Smooth muscle cell (in vitro differentiated cells): Measurements from ENCODE around the gene DNAH14. TPM values are rescaled to one million over a fixed set of nuclear protein-coding genes. Genes with fewer than 3 reads are reported as not detected.

Experiments used
- DNase-seq: peaks from one replicate; lab custom pipeline; 2025; ENCODE audit not compliant: unreplicated experiment; lab: John Stamatoyannopoulos, UW
- H2AFZ ChIP-seq: fragments of 200-600 bp; sonication (generic); 2 replicates; pipeline ENCODE4 v1.6.0; 2016; ENCODE audit warnings: antibody characterized with exemption, low read depth, mild to moderate bottlenecking
- H3F3A ChIP-seq: fragments of 200-600 bp; sonication (generic); 2 replicates; pipeline ENCODE4 v1.6.0; 2017; ENCODE audit warnings: antibody characterized with exemption, low read depth
- H3K27ac ChIP-seq: fragments of 200-600 bp; sonication (generic); 2 replicates; pipeline ENCODE4 v1.5.1; 2016; ENCODE audit warnings: low read depth, mild to moderate bottlenecking
- H3K27me3 ChIP-seq: fragments of 200-600 bp; sonication (generic); 2 replicates; pipeline ENCODE4 v1.6.1; 2016; ENCODE audit warnings: low read depth, mild to moderate bottlenecking
- H3K36me3 ChIP-seq: fragments of 200-600 bp; sonication (generic); 2 replicates; pipeline ENCODE4 v1.5.1; 2016; ENCODE audit warnings: low read depth
- H3K4me1 ChIP-seq: fragments of 200-600 bp; sonication (generic); 2 replicates; pipeline ENCODE4 v1.5.1; 2016; ENCODE audit warnings: low read depth
- H3K4me2 ChIP-seq: fragments of 200-600 bp; sonication (generic); 2 replicates; pipeline ENCODE4 v1.6.0; 2016; ENCODE audit warnings: mild to moderate bottlenecking
- H3K4me3 ChIP-seq: fragments of 200-600 bp; sonication (generic); 2 replicates; pipeline ENCODE4 v1.5.1; 2016; ENCODE audit warnings: mild to moderate bottlenecking
- H3K79me2 ChIP-seq: fragments of 200-600 bp; sonication (generic); 2 replicates; pipeline ENCODE4 v1.6.0; 2016; ENCODE audit warnings: low read depth, mild to moderate bottlenecking
- H3K9ac ChIP-seq: fragments of 200-600 bp; sonication (generic); 2 replicates; pipeline ENCODE4 v1.6.0; 2016; ENCODE audit warnings: low read depth
- H3K9me3 ChIP-seq: fragments of 200-600 bp; sonication (generic); replicated peaks from 2 replicates; pipeline ENCODE4 v1.5.1; 2016; ENCODE audit warnings: low read depth
- H4K20me1 ChIP-seq: fragments of 200-600 bp; sonication (generic); 2 replicates; pipeline ENCODE4 v1.6.0; 2016; ENCODE audit warnings: low read depth
- CTCF ChIP-seq: fragments of 200-600 bp; sonication (generic); IDR thresholded peaks from 2 replicates; pipeline ENCODE4 v1.5.1; 2017; ENCODE audit warnings: borderline replicate concordance, mild to moderate bottlenecking, antibody characterized with exemption; ENCODE audit not compliant: insufficient read depth, poor library complexity, severe bottlenecking
- WGBS: methylation state at CpG from one replicate; pipeline ENCODE4 v1.1.7; 2016; ENCODE audit warnings: low lambda C conversion rate; 5-methylcytosine and 5-hydroxymethylcytosine counted together
- polyA plus RNA-seq: library from polyadenylated mRNA; unstranded; fragments of >200 nt; fragmentation: Nextera tagmentation; extraction: Ambion mirVana; gene quantifications from 2 replicates; pipeline ENCODE4 v1.2.1, GENCODE V29; 2016
- total RNA-seq: library from RNA; depleted of rRNA; stranded (reverse); fragments of >200 nt; gene quantifications from 2 replicates; pipeline ENCODE4 v1.2.3, GENCODE V29; 2014

Gene DNAH14
- total and polyA plus RNA-seq, 2 experiments from 2014 or later = 9.4 to 44.0 TPM

- H3K4me1 ChIP-seq = no peaks in the 10 kb centered on the region
- no peak overlapping the region for H2AFZ ChIP-seq
- H3K9ac ChIP-seq = no peak overlapping the region
- no peaks in the 10 kb centered on the region for H3K27me3 ChIP-seq
- no peak overlapping the region for H3K4me2 ChIP-seq
- no peaks in the 10 kb centered on the region for H4K20me1 ChIP-seq
- no peaks in the 10 kb centered on the region for H3K36me3 ChIP-seq
- DNase-seq = no peak
- no peak overlapping the region for H3K4me3 ChIP-seq
- no peaks in the 10 kb centered on the region for H3K79me2 ChIP-seq
- H3F3A ChIP-seq = no peaks in the 10 kb centered on the region
- H3K27ac ChIP-seq = no peak overlapping the region
- no peaks in the 10 kb centered on the region for H3K9me3 ChIP-seq
- WGBS = 91% methylated on average over 2 of the region's 2 CpGs
- TF ChIP-seq CTCF = no peak
Observed at GRCh38 chr1:225121095-225121494, 191.6 kb downstream of the DNAH14 start.

- no peaks in the 10 kb centered on the region for H3K27me3 ChIP-seq
- no peak overlapping the region for H3K4me3 ChIP-seq
- H3K4me2 ChIP-seq = no peak overlapping the region
- no peak overlapping the region for H3K27ac ChIP-seq
- no peaks in the 10 kb centered on the region for H3K4me1 ChIP-seq
- TF ChIP-seq CTCF = no peak
- H4K20me1 ChIP-seq = no peaks in the 10 kb centered on the region
- no peaks in the 10 kb centered on the region for H3K79me2 ChIP-seq
- 97% methylated on average over 1 of the region's 1 CpG for WGBS
- no peak overlapping the region for H3K9ac ChIP-seq
- H3F3A ChIP-seq = no peaks in the 10 kb centered on the region
- no peaks in the 10 kb centered on the region for H3K36me3 ChIP-seq
- H3K9me3 ChIP-seq = peaks cover 8% of the 10 kb centered on the region
- DNase-seq = no peak
- H2AFZ ChIP-seq = no peak overlapping the region
Observed at GRCh38 chr1:225131869-225132268, 202.4 kb downstream of the DNAH14 start.

- H3K9me3 ChIP-seq = peaks cover 8% of the 10 kb centered on the region
Observed at GRCh38 chr1:225137976-225138375, 208.5 kb downstream of the DNAH14 start.

More at GRCh38 chr1:225137976-225138375, 208.5 kb downstream of the DNAH14 start:
- TF ChIP-seq CTCF = no peak
- 86% methylated on average over 3 of the region's 3 CpGs for WGBS
- H3K27ac ChIP-seq = no peak overlapping the region
- DNase-seq = no peak
- no peak overlapping the region for H3K4me3 ChIP-seq
- no peaks in the 10 kb centered on the region for H3K27me3 ChIP-seq
- H4K20me1 ChIP-seq = no peaks in the 10 kb centered on the region
- no peaks in the 10 kb centered on the region for H3K4me1 ChIP-seq
- no peaks in the 10 kb centered on the region for H3K36me3 ChIP-seq
- H3K4me2 ChIP-seq = no peak overlapping the region
- no peak overlapping the region for H3K9ac ChIP-seq
- no peaks in the 10 kb centered on the region for H3F3A ChIP-seq
- no peaks in the 10 kb centered on the region for H3K79me2 ChIP-seq
- H2AFZ ChIP-seq = no peak overlapping the region
